BJ (cell line): Measurements from ENCODE around the gene SNX21. TPM values are rescaled to one million over a fixed set of nuclear protein-coding genes. Genes with fewer than 3 reads are reported as not detected.
"Not testable (repeated sequence)": the region's sequence is repeated elsewhere in the genome, so short reads cannot be mapped to it uniquely, and the experiment has no call there.

Experiments
- CTCF ChIA-PET: fragments of 350-600 bp; formaldehyde crosslinking; extraction: SDS; loops from one replicate; lab custom pipeline; 2021; ENCODE audit warnings: antibody characterized with exemption, inconsistent platforms; lab: Yijun Ruan, JAX
- POLR2A ChIA-PET: fragments of 300-600 bp; sonication (Branson Sonifier 250); formaldehyde crosslinking; extraction: SDS; loops from one replicate; lab custom pipeline; 2021; ENCODE audit warnings: antibody characterized with exemption; lab: Charles Lee
- DNase-seq: peaks from one replicate; pipeline ENCODE4 v3.0.0-alpha.2; 2011; ENCODE audit warnings: low read depth
- H3K27me3 ChIP-seq: 2 replicates; pipeline ENCODE4 v1.6.0; 2011; ENCODE audit warnings: low read length; ENCODE audit not compliant: control insufficient read depth, insufficient read depth
- H3K36me3 ChIP-seq: 2 replicates; pipeline ENCODE4 v1.5.1; 2011; ENCODE audit warnings: low read length; ENCODE audit not compliant: control insufficient read depth, insufficient read depth
- H3K4me3 ChIP-seq: 2 replicates; pipeline ENCODE4 v1.5.1; 2011; ENCODE audit warnings: low read depth, mild to moderate bottlenecking, control low read depth, low read length
- polyA plus RNA-seq: library from polyadenylated mRNA; depleted of rRNA; stranded (reverse); fragments of >200 nt; gene quantifications from 2 replicates; pipeline ENCODE4 v1.2.3, GENCODE V29; 2011
- TF ChIP-seq, protein P1 (sequence below): IDR thresholded peaks from 2 replicates; pipeline ENCODE4 v1.5.1; 2011; ENCODE audit warnings: low read depth, mild to moderate bottlenecking, control low read depth, inconsistent platforms, low read length, moderate library complexity; ENCODE audit not compliant: insufficient read depth

SNX21 gene
- polyA plus RNA-seq, 1 experiment = 17.8 TPM

- CTCF ChIA-PET = interaction anchor here (0.9 to 1.6 kb wide), 4 partner anchors 9 to 159 kb away, joined by 3 to 6 read pairs (median 4); no protein-coding TSS in a partner anchor
- TF ChIP-seq, protein P1, sequence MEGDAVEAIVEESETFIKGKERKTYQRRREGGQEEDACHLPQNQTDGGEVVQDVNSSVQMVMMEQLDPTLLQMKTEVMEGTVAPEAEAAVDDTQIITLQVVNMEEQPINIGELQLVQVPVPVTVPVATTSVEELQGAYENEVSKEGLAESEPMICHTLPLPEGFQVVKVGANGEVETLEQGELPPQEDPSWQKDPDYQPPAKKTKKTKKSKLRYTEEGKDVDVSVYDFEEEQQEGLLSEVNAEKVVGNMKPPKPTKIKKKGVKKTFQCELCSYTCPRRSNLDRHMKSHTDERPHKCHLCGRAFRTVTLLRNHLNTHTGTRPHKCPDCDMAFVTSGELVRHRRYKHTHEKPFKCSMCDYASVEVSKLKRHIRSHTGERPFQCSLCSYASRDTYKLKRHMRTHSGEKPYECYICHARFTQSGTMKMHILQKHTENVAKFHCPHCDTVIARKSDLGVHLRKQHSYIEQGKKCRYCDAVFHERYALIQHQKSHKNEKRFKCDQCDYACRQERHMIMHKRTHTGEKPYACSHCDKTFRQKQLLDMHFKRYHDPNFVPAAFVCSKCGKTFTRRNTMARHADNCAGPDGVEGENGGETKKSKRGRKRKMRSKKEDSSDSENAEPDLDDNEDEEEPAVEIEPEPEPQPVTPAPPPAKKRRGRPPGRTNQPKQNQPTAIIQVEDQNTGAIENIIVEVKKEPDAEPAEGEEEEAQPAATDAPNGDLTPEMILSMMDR = no peak
- POLR2A ChIA-PET = interaction anchor here (0.6 kb wide), 2 partner anchors 62 to 868 kb away, joined by 3 to 4 read pairs; partner anchors contain the start of gene TOMM34
- H3K27me3 ChIP-seq = no peaks in the 10 kb centered on the region
- no peaks in the 10 kb centered on the region for H3K36me3 ChIP-seq
- DNase-seq = no peak
- no peak overlapping the region for H3K4me3 ChIP-seq
Measured at GRCh38 chr20:45828589-45828988, 5.0 kb upstream of the SNX21 start.

DNA sequence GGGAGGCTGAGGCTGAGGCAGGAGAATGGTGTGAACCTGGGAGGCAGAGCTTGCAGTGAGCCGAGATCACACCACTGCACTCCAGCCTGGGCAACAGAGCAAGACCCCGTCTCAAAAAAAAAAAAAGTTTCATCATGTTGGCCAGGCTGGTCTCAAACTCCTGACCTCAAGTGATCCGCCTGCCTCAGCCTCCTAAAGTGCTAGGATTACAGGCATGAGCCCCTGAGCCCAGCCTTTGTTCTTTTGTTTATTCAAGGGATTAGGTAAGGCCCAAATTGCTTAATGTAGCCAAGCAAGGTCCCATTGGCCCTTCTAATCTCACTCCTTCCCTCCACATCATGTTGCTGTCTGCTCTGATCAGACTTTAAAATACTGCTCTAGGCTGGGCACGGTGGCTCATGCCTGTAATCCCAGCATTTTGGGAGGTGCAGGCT is 3.9 kb upstream of the SNX21 start:
- CTCF ChIA-PET = interaction anchor here (0.9 kb wide), 1 partner anchor 63 kb away, joined by 3 read pairs; no protein-coding TSS in a partner anchor
- H3K27me3 ChIP-seq, H3K36me3 ChIP-seq, POLR2A ChIA-PET, H3K4me3 ChIP-seq, DNase-seq: not testable (repeated sequence)

DNA sequence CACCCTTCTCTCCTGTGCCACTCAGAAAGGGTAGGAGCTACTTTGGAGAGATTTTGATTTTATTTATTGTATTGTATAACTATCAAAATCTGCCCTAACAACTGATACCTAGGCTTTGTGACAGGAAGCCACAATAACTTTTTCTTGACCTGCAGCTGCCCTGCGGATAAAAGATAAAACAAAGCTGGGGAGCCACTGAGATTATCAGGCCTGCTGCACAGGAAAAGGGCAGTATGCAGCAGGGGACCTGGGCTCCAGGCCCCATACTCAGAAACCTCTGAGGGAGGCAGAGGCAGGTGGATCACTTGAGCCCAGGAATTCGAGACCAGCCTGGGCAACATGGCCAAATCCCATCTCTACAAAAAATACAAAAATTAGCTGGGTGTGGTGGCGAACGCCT is 980 bp upstream of the SNX21 start:
- Histone ChIP-seq H3K4me3 (no peak overlapping the region), H3K27me3 (no peaks in the 10 kb centered on the region), H3K36me3 (peaks cover 5% of the 10 kb centered on the region; the same call in 1 of the 2 replicates)
- TF ChIP-seq, protein P1 = no peak
- CTCF ChIA-PET = interaction anchor here (1.8 to 2.0 kb wide), 3 partner anchors 8 to 15 kb away, joined by 4 to 6 read pairs (median 4); no protein-coding TSS in a partner anchor
- no peak for DNase-seq
- POLR2A ChIA-PET = no interaction called here

- ChIA-PET CTCF (interaction anchor here (1.0 to 2.0 kb wide), 5 partner anchors 10 to 66 kb away, joined by 3 to 6 read pairs (median 4); no protein-coding TSS in a partner anchor), POLR2A (interaction anchor here (0.6 kb wide), 2 partner anchors 20 to 50 kb away, joined by 3 read pairs; no protein-coding TSS in a partner anchor)
- Histone ChIP-seq H3K36me3 (peaks cover 5% of the 10 kb centered on the region; the same call in 1 of the 2 replicates), H3K27me3 (no peaks in the 10 kb centered on the region), H3K4me3 (peak overlapping the region; percentile 69)
- TF ChIP-seq, protein P1 = no peak
- no peak for DNase-seq
Measured at GRCh38 chr20:45833883-45834796, 541 bp downstream of the SNX21 start.

GRCh38 chr20:45834797-45835161 is 1.2 kb downstream of the SNX21 start:
- TF ChIP-seq, protein P1 = no peak
- Histone ChIP-seq H3K27me3 (no peaks in the 10 kb centered on the region), H3K4me3 (peak overlapping the region; percentile 69), H3K36me3 (peaks cover 5% of the 10 kb centered on the region; the same call in 1 of the 2 replicates)
- no peak for DNase-seq
- POLR2A ChIA-PET = interaction anchor here (0.6 kb wide), 1 partner anchor 20 kb away, joined by 3 read pairs; no protein-coding TSS in a partner anchor
- CTCF ChIA-PET = interaction anchor here (1.0 kb wide), 1 partner anchor 55 kb away, joined by 3 read pairs; no protein-coding TSS in a partner anchor
